SK-N-SH treated with all-trans-retinoic acid at 6 μM for 48 hours (cell line): ENCODE data around the gene ARHGEF12.

ENCODE experiments used
- ARNTL ChIP-seq: fragments of 450-650 bp; formaldehyde crosslinking; IDR thresholded peaks from 2 replicates; pipeline ENCODE4 v1.5.0; 2020; ENCODE audit warnings: low read depth, mild to moderate bottlenecking, moderate library complexity, borderline replicate concordance
- BACH2 ChIP-seq: fragments of 250-450 bp; sonication (Bioruptor Pico); IDR thresholded peaks from 2 replicates; pipeline ENCODE4 v1.9.0; 2021; ENCODE audit warnings: mild to moderate bottlenecking, borderline replicate concordance
- CREB5 ChIP-seq: fragments of 250-450 bp; sonication (Bioruptor Pico); IDR thresholded peaks from 2 replicates; pipeline ENCODE4 v1.5.1; 2020; ENCODE audit warnings: low read depth, mild to moderate bottlenecking, moderate library complexity
- CSDC2 ChIP-seq: fragments of 250-450 bp; sonication (Bioruptor Pico); IDR thresholded peaks from 2 replicates; pipeline ENCODE4 v1.5.0; 2020; ENCODE audit warnings: mild to moderate bottlenecking, moderate library complexity
- GLIS3 ChIP-seq: fragments of 250-450 bp; sonication (Bioruptor Pico); IDR thresholded peaks from 2 replicates; pipeline ENCODE4 v1.5.0; 2020; ENCODE audit warnings: mild to moderate bottlenecking, moderate library complexity
- ISL1 ChIP-seq: fragments of 250-450 bp; sonication (Bioruptor Pico); IDR thresholded peaks from 2 replicates; pipeline ENCODE4 v2.1.2; 2022; ENCODE audit warnings: mild to moderate bottlenecking, moderate library complexity
- TOX ChIP-seq: fragments of 250-450 bp; sonication (Bioruptor Pico); IDR thresholded peaks from 2 replicates; pipeline ENCODE4 v1.8.0; 2021; ENCODE audit warnings: mild to moderate bottlenecking, moderate library complexity, borderline replicate concordance
- TSHZ2 ChIP-seq: fragments of 250-450 bp; sonication (Bioruptor Pico); IDR thresholded peaks from 2 replicates; pipeline ENCODE4 v1.5.0; 2020; ENCODE audit warnings: mild to moderate bottlenecking, moderate library complexity
- ZFP3 ChIP-seq: fragments of 250-450 bp; sonication (Bioruptor Pico); IDR thresholded peaks from 2 replicates; pipeline ENCODE4 v1.5.0; 2020; ENCODE audit warnings: mild to moderate bottlenecking, moderate library complexity
- ZNF565 ChIP-seq: fragments of 450-650 bp; formaldehyde crosslinking; conservative IDR thresholded peaks from 2 replicates; pipeline ENCODE4 v1.5.0; 2020; ENCODE audit warnings: low read depth, mild to moderate bottlenecking, moderate library complexity
- ZNF70 ChIP-seq: fragments of 450-650 bp; formaldehyde crosslinking; IDR thresholded peaks from 2 replicates; pipeline ENCODE4 v1.5.0; 2020; ENCODE audit warnings: mild to moderate bottlenecking, moderate library complexity
- ZNF8 ChIP-seq: fragments of 450-650 bp; formaldehyde crosslinking; IDR thresholded peaks from 2 replicates; pipeline ENCODE4 v1.5.0; 2020; ENCODE audit warnings: mild to moderate bottlenecking, moderate library complexity
- TF ChIP-seq, protein P1 (sequence below): fragments of 250-450 bp; sonication (Bioruptor Pico); IDR thresholded peaks from 2 replicates; pipeline ENCODE4 v1.5.1; 2021; ENCODE audit warnings: mild to moderate bottlenecking, moderate library complexity

GRCh38 chr11:120395778-120396177 lies 59.6 kb downstream of the ARHGEF12 start:
- TF ChIP-seq GLIS3 (CRISPR knock-in tag) (no peak), ISL1 (CRISPR knock-in tag) (no peak), BACH2 (CRISPR knock-in tag) (no peak), TOX (CRISPR knock-in tag) (no peak), ZNF8 (no peak), TSHZ2 (no peak), ARNTL (no peak), CSDC2 (CRISPR knock-in tag) (no peak), ZNF70 (CRISPR knock-in tag) (no peak), CREB5 (CRISPR knock-in tag) (no peak), ZNF565 (CRISPR knock-in tag) (no peak), ZFP3 (CRISPR knock-in tag) (no peak)
- TF ChIP-seq, protein P1, sequence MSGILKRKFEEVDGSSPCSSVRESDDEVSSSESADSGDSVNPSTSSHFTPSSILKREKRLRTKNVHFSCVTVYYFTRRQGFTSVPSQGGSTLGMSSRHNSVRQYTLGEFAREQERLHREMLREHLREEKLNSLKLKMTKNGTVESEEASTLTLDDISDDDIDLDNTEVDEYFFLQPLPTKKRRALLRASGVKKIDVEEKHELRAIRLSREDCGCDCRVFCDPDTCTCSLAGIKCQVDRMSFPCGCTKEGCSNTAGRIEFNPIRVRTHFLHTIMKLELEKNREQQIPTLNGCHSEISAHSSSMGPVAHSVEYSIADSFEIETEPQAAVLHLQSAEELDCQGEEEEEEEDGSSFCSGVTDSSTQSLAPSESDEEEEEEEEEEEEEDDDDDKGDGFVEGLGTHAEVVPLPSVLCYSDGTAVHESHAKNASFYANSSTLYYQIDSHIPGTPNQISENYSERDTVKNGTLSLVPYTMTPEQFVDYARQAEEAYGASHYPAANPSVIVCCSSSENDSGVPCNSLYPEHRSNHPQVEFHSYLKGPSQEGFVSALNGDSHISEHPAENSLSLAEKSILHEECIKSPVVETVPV (CRISPR knock-in tag), result no peak
